ENCODE measurements around the gene SWI5. TPM values are rescaled to one million over a fixed set of nuclear protein-coding genes. Genes with fewer than 3 reads are reported as not detected.

SWI5 gene
- total and polyA plus RNA-seq, 9 of the 15 experiments (the other 6 are each of a cell fraction or from before 2014, with no cell fraction given), result 62.8 to 133 (median 95.9) TPM

GRCh38 chr9:128233817-128234406 lies 42.2 kb upstream of the SWI5 start:
- ChIA-PET CTCF (ENCODE audit: low intra/inter-chr PET ratio) (no interaction called here), POLR2A (interaction anchor here (0.8 to 1.3 kb wide), 3 partner anchors 9 to 19 kb away, joined by 3 to 6 read pairs (median 3); no protein-coding TSS in a partner anchor)
- Histone ChIP-seq H3K27me3 (ENCODE audit: control insufficient read depth in 2 of 2, insufficient read depth in 2 of 2, low read length in 2 of 2) (peaks cover 33 to 49% of the 10 kb centered on the region in 2 experiments), H4K20me1 (replicated peaks; ENCODE audit: control insufficient read depth, insufficient read depth, low read length) (no peaks in the 10 kb centered on the region), H3K9me1 (ENCODE audit: control insufficient read depth, insufficient read depth, low read length) (no peaks in the 10 kb centered on the region), H3K4me1 (replicated peaks in 1 of 2; ENCODE audit: control insufficient read depth in 2 of 2, insufficient read depth in 2 of 2, low read length in 2 of 2) (peaks cover 0 to 18% of the 10 kb centered on the region in 2 experiments; a peak in 2 of 5 replicates), H3K36me3 (ENCODE audit: control insufficient read depth, insufficient read depth, low read length) (no peaks in the 10 kb centered on the region), H3K27ac (ENCODE audit: extremely low read depth, low read depth, low read length) (no peak overlapping the region), H3K79me2 (ENCODE audit: control insufficient read depth, insufficient read depth, low read length) (no peaks in the 10 kb centered on the region), H3K9ac (ENCODE audit: insufficient read depth in 1 of 2, low read depth in 2 of 2, low read length in 2 of 2) (peak overlapping the region in 1 of 2 experiments; percentile 66; a peak in 1 of 4 replicates), H2AFZ (ENCODE audit: low read depth, low read length) (no peak overlapping the region), H3K9me3 (replicated peaks; ENCODE audit: control insufficient read depth, insufficient read depth, low read depth, low read length) (no peaks in the 10 kb centered on the region), H3K4me3 (no peak overlapping the region), H3K4me2 (ENCODE audit: insufficient read depth, low read length) (no peak overlapping the region)
- no TSS peak for BruUV-seq (replicated peaks)
- 29% methylated on average over 28 of the region's 28 CpGs for WGBS (ENCODE audit: insufficient coverage, low coverage, missing lambda C conversion rate)
- FAIRE-seq (no peak), ATAC-seq (peak; percentile 28), DNase-seq (ENCODE audit: extremely low read depth in 1 of 4, low spot score in 3 of 4) (no peak)
- intact Hi-C loops (cut with micrococcal nuclease) (no loop called here), in situ Hi-C loops (cut with MboI) (no loop called here)
- 0 out of 2 replicates have a peak, but pooled peaks have one; percentile 38 for TF ChIP-seq RBM14 (IDR thresholded peaks at IDR 0.05; ENCODE audit: borderline replicate concordance, insufficient read depth, low read depth, low read length)
- peak; percentile 91 for TF ChIP-seq ZNF12 (CRISPR knock-in tag; IDR thresholded peaks at IDR 0.05)
- peak; percentile 58 for TF ChIP-seq POLR2G (IDR thresholded peaks at IDR 0.05; ENCODE audit: low read depth, low read length)
- TF ChIP-seq HNRNPLL (IDR thresholded peaks at IDR 0.05; ENCODE audit: low read depth, low read length, poor library complexity, severe bottlenecking), result peak; percentile 25
- TF ChIP-seq NR3C1 (CRISPR knock-in tag; IDR thresholded peaks at IDR 0.05), result 0 out of 2 replicates have a peak, but pooled peaks have one; percentile 29
- TF ChIP-seq REST (IDR thresholded peaks at IDR 0.05; ENCODE audit: borderline replicate concordance), result no peak
- TF ChIP-seq REST (CRISPR knock-in tag; IDR thresholded peaks at IDR 0.05; ENCODE audit: low read depth), result 0 out of 2 replicates have a peak, but pooled peaks have one; percentile 43
- TF ChIP-seq MYBL2 (IDR thresholded peaks at IDR 0.05; ENCODE audit: low read depth), result no peak
- TF ChIP-seq MYBL2 (CRISPR knock-in tag; IDR thresholded peaks at IDR 0.05; ENCODE audit: borderline replicate concordance), result 0 out of 2 replicates have a peak, but pooled peaks have one; percentile 6
- TF ChIP-seq NR2C2 (CRISPR knock-in tag; IDR thresholded peaks at IDR 0.05), result no peak
- TF ChIP-seq NR2C2 (tag; IDR thresholded peaks at IDR 0.05), result no peak
- TF ChIP-seq ZBTB33 (CRISPR knock-in tag; IDR thresholded peaks at IDR 0.05), result peak; percentile 93
